SKM-1 treated with dmso at 0.1 percent for 144 hours (cell line): ENCODE data around the gene UFD1.

ENCODE experiments used
- DNase-seq: peaks from one replicate; lab custom pipeline; 2025; ENCODE audit not compliant: unreplicated experiment; lab: John Stamatoyannopoulos, UW

UFD1 gene

DNA sequence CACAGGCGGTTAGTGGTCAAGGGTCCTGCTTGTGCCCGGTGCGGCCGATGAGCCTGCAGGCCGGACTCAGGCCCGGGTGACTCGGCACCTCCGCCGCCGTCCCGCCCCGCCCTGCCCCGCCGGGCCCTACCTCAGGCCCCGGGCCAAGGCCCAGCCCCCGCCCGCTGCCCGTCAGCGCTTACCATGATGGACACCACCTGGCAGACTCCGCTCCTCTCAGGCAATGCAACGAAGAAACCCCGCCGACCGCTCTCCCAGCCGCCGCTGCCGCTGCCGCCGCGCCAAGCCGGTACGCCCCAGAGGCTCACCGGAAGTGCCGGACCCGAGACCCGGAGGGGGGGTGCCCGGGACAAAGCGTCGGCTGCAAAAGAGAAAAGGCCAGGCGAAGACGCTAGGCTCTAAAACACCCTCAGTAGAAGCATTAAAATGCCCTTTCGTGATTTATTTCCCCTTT lies at the start of gene UFD1:
UFD1 (minus strand) TSS at position 293 of the 454 bp plus-strand sequence; CDS start at position 185, 108 bp downstream.
- peak; percentile 68 for DNase-seq

- DNase-seq = no peak
These were observed 48.9 kb upstream of the UFD1 start for GRCh38 chr22:19527861-19528417.

DNA sequence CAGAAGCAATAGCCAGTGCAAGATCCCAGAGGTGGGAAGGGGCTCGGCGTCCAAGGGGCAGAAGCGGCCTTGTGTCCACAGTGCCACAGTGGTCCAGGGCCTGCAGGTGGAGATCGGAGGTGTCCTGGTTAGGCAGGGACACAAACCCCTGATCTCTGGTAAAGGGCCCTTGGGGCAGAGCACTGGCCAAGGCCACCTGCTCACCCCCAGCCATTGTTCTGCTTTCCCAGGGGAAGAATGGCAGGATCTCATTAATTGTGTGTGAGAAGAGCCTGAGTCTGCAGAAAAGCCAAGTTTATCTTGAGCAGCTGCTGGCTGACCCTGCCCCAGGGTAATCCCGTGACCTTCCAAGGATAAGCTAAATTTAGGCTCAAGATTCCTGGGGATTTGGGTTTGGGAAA lies 48.3 kb upstream of the UFD1 start:
- DNase-seq = no peak

DNA sequence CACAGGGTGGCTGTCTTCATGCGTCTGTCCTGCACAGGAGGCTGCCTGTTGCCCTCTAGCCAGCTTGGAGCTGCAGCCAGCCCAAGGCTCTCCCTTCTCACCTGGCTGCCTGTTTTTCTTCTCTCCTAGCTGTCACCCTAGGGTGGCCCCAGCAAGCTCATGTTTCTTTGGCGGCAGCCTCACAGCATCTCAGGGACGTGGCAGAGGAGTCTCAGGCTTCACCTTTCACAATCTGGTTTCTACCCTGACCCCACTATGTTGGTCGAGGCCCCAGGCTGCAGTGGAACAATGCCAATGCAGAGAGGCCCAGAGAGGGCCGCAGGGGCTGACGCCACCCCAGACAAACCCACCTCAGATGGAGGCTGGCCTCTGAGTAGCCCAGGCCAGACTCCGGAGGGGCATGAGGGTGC lies 47.7 kb upstream of the UFD1 start:
- DNase-seq = no peak

GRCh38 chr22:19526076-19526701 lies 47.2 kb upstream of the UFD1 start:
- no peak for DNase-seq

GRCh38 chr22:19525666-19526065 lies 46.7 kb upstream of the UFD1 start:
- DNase-seq = no peak

DNA sequence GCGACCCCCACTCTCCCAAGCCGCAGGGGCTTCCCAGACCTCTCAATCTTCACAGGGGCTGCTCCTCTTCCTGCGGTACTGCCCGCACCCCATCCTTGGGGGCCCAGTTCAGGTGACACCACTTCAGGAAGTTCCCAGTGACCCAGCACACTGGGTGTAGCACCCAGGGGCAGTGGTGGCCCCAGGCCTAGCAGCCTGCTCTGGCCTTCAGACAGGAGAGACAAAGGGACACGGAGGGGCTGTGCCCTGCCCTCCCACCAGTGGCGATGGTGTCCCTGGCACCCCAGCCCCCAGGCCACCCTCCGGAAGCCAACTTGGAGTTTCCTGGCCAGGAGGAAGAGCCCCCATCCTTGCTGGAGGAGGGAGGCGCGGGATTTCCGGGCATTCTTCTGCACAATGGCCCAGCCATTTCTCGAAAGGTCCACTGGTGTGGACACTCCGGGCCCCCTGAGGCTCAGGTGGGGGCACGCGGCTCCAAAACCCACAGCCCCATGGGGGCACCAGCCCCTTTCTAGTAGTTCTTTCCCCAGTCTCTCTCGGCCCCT lies 46.2 kb upstream of the UFD1 start:
- DNase-seq = no peak

DNA sequence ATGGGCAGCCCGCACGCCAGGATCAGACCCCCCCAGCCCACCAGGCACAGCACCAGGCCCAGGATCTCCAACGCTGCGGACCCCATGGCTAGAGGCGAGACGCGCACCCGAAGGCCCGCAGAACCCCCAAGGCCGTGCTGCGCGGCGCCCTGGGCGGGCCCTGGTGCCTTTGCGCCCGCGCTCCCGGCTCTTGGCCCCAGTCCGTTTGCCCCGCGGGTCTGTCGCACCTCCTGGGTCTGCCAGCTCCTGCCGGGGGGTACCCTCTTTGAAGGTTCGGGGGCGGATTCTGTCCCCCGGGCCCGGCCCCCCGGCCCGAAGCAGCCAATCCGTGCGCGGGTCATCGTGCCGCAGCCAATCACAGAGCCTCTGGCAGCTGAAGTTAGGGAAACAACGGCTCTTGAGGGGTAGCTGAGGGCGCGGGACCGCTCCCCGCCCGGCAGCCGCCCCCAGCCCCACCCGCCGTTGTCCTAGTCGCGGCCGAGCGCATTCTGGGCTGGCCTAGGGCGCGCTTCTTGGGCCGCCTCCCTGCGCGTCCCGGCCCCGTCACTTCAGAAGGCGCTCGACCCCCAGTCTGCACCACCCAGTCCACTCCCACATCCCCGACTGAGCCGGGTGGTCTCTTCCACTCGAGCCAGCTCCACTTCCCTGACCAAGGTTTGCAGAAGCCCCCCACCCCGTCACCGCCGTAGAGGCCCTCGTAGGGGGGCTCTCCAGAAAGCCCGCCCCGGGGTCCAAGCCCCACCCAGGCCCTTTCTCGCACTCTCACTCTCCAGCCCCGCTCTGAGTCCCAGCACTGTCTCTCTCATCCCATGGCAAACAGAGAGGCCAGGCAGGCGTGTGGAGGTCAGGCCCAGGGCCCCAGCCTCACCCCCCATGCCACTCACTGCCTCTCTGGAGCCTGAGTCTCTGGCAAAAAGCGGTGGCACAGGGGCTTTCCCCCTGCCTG lies 45.5 kb upstream of the UFD1 start, which contains the start of gene CLDN5:
CLDN5 (minus strand) TSS at position 241 of the 946 bp plus-strand sequence; CDS start at position 86, 155 bp downstream.
- no peak for DNase-seq

GRCh38 chr22:19523240-19524169 lies 44.5 kb upstream of the UFD1 start:
- no peak for DNase-seq

GRCh38 chr22:19522881-19523239 lies 43.9 kb upstream of the UFD1 start:
- no peak for DNase-seq

- DNase-seq = no peak
These were observed 43.3 kb upstream of the UFD1 start for GRCh38 chr22:19522190-19522880.

DNA sequence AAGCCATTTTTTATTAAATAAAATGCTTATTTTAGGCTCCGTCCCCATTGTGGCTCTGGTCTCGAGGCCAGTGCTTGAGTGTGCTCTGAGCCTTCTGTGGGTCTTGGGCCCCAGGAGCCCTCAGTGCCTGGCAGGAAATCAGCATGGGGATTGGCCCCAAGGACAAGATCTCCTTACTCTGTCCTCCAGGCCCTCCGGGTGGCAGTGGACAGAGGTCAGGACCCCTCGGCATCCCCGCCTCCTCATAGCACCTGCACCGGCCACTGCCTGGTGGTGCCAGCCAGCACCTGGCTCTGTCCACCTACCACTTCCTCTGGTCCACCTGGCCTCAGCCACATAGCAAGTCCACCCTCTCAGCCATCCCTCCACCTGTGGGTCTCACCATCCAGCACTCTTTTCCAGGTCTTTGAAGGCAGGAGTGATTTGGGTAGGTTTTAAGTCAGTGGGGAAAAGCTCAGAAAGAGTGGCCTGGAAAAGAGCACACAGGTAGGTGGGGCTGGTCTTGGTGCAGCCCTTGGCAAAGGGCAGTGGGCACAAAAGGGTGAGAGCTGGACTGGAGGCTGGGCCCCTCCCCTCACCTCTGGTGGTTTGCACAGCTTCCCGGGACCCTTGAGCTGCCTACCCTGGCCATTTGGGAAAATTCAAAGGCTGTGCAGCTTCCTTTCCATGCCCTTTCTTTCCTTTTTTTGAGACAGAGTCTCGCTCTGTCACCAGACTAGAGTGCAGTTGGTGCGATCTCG lies 41.7 kb upstream of the UFD1 start:
- no peak for DNase-seq

DNA sequence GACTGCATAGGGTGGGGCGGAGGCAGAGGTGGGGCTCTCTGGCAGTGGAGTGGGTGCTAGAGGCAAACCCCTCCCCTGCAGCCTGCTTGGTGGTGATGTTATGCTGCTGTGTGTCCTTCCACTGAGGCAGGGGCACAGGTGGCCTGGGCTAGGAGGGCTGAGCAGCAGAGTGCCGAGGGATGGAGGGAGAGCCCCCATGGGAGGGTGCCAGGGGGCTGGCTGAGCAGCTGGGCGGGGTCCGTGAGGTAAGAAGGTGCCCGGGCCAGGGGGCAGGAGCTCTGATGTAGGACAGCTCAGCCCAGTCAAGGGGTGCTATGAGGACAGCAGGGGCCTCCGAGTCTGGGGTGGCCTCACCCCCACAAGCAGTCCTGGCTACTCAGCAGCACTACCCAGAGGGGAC lies 41.0 kb upstream of the UFD1 start:
- no peak for DNase-seq

DNA sequence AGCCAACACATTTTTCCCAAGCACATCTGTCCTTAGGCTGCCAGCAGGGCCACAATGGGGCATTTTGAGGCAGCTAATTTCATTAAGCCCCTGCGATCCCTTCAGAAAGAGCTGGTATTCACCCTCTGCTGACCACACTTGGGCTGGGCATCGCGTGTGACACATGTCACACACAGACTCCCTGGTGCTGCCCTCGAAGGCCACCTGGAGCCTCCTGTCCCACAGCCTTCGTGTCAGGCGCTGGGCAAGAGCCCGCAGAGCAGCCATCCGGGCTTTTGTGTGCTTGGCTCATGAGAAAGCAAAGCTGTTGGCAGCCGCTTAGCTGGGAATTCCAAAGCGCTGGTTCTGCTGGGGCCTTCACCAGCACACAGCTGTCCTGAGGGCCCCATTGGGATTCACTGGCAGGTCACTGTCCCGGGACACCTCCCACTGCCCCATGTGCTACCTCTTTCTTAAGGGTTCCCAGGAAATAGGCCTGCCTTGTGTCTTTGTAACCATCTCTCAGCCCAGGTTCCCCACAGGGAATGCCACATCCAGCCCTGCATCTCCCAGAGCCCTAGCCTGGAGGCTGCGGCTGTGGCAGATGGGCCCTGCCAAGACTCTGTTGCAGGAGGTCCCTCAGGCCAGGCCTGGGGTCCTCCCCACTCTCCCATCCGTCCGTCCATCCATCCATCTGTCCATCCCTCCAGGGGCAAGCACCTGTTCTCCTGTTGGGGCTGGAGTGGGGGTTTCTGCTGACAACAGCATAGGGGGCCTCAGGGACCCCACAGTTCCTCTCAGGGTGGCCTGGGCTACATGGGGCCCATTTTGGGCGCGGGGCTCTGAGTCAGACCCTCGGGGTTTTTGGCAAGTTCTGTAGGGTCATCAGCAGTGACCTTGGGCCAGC lies 40.3 kb upstream of the UFD1 start:
- DNase-seq = no peak

DNA sequence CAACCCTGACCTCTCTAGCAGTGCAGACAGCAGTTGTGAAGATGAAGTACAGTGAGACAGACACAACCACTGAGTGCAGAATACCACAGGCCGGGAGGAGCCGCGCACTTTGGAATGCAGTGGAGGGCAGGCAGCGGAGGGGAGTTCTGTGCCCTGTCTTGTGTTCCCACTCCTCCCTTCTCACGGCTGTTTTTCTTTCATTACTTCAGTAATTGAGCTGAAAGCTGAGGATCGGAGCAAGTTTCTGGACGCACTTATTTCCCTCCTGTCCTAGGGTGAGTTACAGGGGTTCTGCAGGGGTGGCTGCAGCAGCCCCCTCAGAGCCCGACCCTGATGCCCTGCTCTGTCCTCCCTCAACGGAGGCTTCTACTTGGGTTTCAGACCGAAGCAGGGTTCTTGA lies 39.6 kb upstream of the UFD1 start:
- DNase-seq = no peak

- no peak for DNase-seq
These were observed 39.1 kb upstream of the UFD1 start for GRCh38 chr22:19517919-19518611.

GRCh38 chr22:19517171-19517500 lies 38.1 kb upstream of the UFD1 start:
- DNase-seq = no peak
